Thoracic aorta (tissue), 2 donors: ENCODE measurements around the gene HOXA10. TPM values are rescaled to one million over a fixed set of nuclear protein-coding genes. Genes with fewer than 3 reads are reported as not detected.

Experiments
- ATAC-seq: fragments of 150-250 bp; one replicate; pipeline ENCODE4 v1.8.0; 2017; ENCODE audit warnings: low read depth; ENCODE audit not compliant: insufficient number of reproducible peaks, low FRiP score
- DNase-seq: peaks from one replicate; pipeline ENCODE4 v3.0.0-alpha.2; 2020; ENCODE audit warnings: low spot score
- H3K27ac ChIP-seq, 2 donors: fragments of 200-600 bp; sonication (generic); 1 replicate in 1 of 2; 2 replicates in 1 of 2; pipeline ENCODE4 v1.5.1; 2016; ENCODE audit warnings: mild to moderate bottlenecking in 2 of 2, moderate library complexity in 2 of 2
- H3K27me3 ChIP-seq: fragments of 200-600 bp; sonication (generic); replicated peaks from 2 replicates; pipeline ENCODE4 v1.6.0; 2016; ENCODE audit warnings: mild to moderate bottlenecking; ENCODE audit not compliant: insufficient read depth
- H3K36me3 ChIP-seq: fragments of 200-600 bp; sonication (generic); one replicate; pipeline ENCODE4 v1.5.1; 2016
- H3K4me1 ChIP-seq, 2 donors: fragments of 200-600 bp; sonication (generic); 1 replicate in 1 of 2; 2 replicates in 1 of 2; pipeline versions ENCODE4 v1.5.1 to v1.6.0; 2016; ENCODE audit warnings: low read depth in 2 of 2, mild to moderate bottlenecking in 1 of 2; ENCODE audit not compliant: control insufficient read depth in 1 of 2
- H3K4me3 ChIP-seq: fragments of 200-600 bp; sonication (generic); 2 replicates; pipeline ENCODE4 v1.5.1; 2016; ENCODE audit warnings: mild to moderate bottlenecking
- H3K9me3 ChIP-seq: fragments of 200-600 bp; sonication (generic); 2 replicates; pipeline ENCODE4 v1.5.1; 2016
- total RNA-seq, 2 donors: library from RNA; depleted of rRNA; stranded (reverse); fragments of >200 nt; gene quantifications; one replicate each; pipeline versions ENCODE4 v1.1.0 to v1.2.3, GENCODE V29; 2016
- TF ChIP-seq, protein P1 (sequence below): fragments of 200-600 bp; sonication (generic); IDR thresholded peaks from one replicate; pipeline ENCODE4 v1.5.1; 2019; ENCODE audit warnings: antibody characterized with exemption

The HOXA10 gene
- total RNA-seq, 2 donors from 2014 or later, result 0.81 TPM; not detected in 1

GRCh38 chr7:27207348-27207985, 33.3 kb upstream of the HOXA10 start:
- ATAC-seq (no peak), DNase-seq (no peak)
- no peak overlapping the region for H3K4me3 ChIP-seq
- H3K36me3 ChIP-seq, result no peaks in the 10 kb centered on the region
- no peaks in the 10 kb centered on the region for H3K9me3 ChIP-seq
- H3K4me1 ChIP-seq, result peaks cover 9 to 18% of the 10 kb centered on the region in 2 donors
- no peak overlapping the region for H3K27ac ChIP-seq
- TF ChIP-seq, protein P1, sequence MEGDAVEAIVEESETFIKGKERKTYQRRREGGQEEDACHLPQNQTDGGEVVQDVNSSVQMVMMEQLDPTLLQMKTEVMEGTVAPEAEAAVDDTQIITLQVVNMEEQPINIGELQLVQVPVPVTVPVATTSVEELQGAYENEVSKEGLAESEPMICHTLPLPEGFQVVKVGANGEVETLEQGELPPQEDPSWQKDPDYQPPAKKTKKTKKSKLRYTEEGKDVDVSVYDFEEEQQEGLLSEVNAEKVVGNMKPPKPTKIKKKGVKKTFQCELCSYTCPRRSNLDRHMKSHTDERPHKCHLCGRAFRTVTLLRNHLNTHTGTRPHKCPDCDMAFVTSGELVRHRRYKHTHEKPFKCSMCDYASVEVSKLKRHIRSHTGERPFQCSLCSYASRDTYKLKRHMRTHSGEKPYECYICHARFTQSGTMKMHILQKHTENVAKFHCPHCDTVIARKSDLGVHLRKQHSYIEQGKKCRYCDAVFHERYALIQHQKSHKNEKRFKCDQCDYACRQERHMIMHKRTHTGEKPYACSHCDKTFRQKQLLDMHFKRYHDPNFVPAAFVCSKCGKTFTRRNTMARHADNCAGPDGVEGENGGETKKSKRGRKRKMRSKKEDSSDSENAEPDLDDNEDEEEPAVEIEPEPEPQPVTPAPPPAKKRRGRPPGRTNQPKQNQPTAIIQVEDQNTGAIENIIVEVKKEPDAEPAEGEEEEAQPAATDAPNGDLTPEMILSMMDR, result no peak
- peaks cover 41% of the 10 kb centered on the region for H3K27me3 ChIP-seq

- no peak for DNase-seq
- no peaks in the 10 kb centered on the region for H3K36me3 ChIP-seq
- TF ChIP-seq, protein P1, result no peak
- H3K27me3 ChIP-seq, result peaks cover 53% of the 10 kb centered on the region
- ATAC-seq, result no peak
- no peak overlapping the region for H3K27ac ChIP-seq
- peaks cover 12 to 30% of the 10 kb centered on the region in 2 donors for H3K4me1 ChIP-seq
- H3K4me3 ChIP-seq, result peak overlapping the region; percentile 44
- no peaks in the 10 kb centered on the region for H3K9me3 ChIP-seq
These were observed 31.5 kb upstream of the HOXA10 start for GRCh38 chr7:27205325-27206280.

- H3K27ac ChIP-seq, result no peak overlapping the region
- H3K36me3 ChIP-seq, result no peaks in the 10 kb centered on the region
- H3K9me3 ChIP-seq, result no peaks in the 10 kb centered on the region
- H3K27me3 ChIP-seq, result peaks cover 58% of the 10 kb centered on the region
- peaks cover 16 to 34% of the 10 kb centered on the region in 2 donors for H3K4me1 ChIP-seq
- H3K4me3 ChIP-seq, result peak overlapping the region; percentile 44
- DNase-seq, result no peak
- TF ChIP-seq, protein P1, result no peak
- ATAC-seq, result no peak
These were observed 30.8 kb upstream of the HOXA10 start for GRCh38 chr7:27204851-27205322.

DNA sequence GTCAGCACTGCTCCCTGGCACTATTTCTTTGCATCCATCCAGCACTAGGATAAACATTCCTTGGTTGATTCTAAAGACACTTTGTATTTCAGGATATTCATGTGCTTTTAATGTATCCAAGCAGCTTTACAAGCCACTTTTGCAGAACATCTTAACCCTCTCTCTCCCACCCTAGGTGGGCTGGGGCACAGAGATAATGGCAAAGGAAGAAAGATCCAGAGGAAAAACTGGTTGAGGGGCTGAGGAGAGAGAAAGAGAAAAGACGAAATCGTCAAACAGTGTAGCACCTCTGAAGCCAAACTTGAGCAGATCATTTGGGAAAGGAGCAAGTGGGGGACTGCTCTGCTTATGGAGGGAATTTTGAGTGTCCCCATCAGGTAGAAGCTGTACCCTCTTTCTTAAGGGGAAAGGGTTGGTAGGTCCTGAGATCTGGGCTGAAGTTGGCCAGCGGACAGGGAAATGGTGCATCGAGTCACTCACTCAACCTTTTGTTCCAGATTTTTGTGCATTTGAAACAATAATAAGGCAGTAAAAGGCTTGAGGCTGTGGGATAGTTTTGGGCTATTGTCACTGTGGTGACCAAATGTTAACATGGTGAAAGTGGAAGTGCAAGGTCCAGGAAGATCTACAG, 30.0 kb upstream of the HOXA10 start:
- Histone ChIP-seq H3K9me3 (no peaks in the 10 kb centered on the region), H3K4me3 (no peak overlapping the region), H3K27ac (no peak overlapping the region), H3K36me3 (no peaks in the 10 kb centered on the region), H3K27me3 (peaks cover 60% of the 10 kb centered on the region), H3K4me1 (peaks cover 16 to 38% of the 10 kb centered on the region in 2 donors)
- ATAC-seq (no peak), DNase-seq (no peak)
- TF ChIP-seq, protein P1, result no peak
